Activated T-cell treated with anti-CD3 and anti-CD28 coated beads, Interleukin-2, amount 50 U/mL, for 48 hours (primary cell): ENCODE data around the gene KCNMB1.
A peak's percentile ranks its signal among the peaks of the same experiment; 100 is the strongest.
"Not testable (repeated sequence)": the region's sequence is repeated elsewhere in the genome, so short reads cannot be mapped to it uniquely, and the experiment has no call there.

Source experiments
- DNase-seq, 2 experiments: peaks; one replicate each; pipeline ENCODE4 v3.0.0-alpha.2; 2020

KCNMB1 gene

GRCh38 chr5:170413897-170414296, 24.7 kb upstream of the KCNMB1 start:
- no peak for DNase-seq

- DNase-seq = no peak
Observed at GRCh38 chr5:170411100-170411499, 21.9 kb upstream of the KCNMB1 start.

GRCh38 chr5:170410401-170410800, 21.2 kb upstream of the KCNMB1 start:
- no peak for DNase-seq

GRCh38 chr5:170408877-170409660, 19.9 kb upstream of the KCNMB1 start:
- no peak for DNase-seq

GRCh38 chr5:170408226-170408625, 19.1 kb upstream of the KCNMB1 start:
- DNase-seq = no peak

GRCh38 chr5:170407062-170407461, 17.9 kb upstream of the KCNMB1 start:
- no peak for DNase-seq

- no peak for DNase-seq
Observed at GRCh38 chr5:170405817-170406216, 16.6 kb upstream of the KCNMB1 start.

GRCh38 chr5:170404398-170404797, 15.2 kb upstream of the KCNMB1 start:
- DNase-seq = no peak

- DNase-seq = no peak
Observed at GRCh38 chr5:170403675-170404074, 14.5 kb upstream of the KCNMB1 start.

GRCh38 chr5:170402508-170402907, 13.3 kb upstream of the KCNMB1 start:
- no peak for DNase-seq

- DNase-seq = no peak
Observed at GRCh38 chr5:170397059-170397458, 7.9 kb upstream of the KCNMB1 start.

GRCh38 chr5:170393958-170394357, 4.8 kb upstream of the KCNMB1 start:
- no peak for DNase-seq

GRCh38 chr5:170393235-170393634, 4.1 kb upstream of the KCNMB1 start:
- DNase-seq = peak; percentile 39 to 44

- DNase-seq = no peak
Observed at GRCh38 chr5:170390472-170390871, 1.3 kb upstream of the KCNMB1 start.

GRCh38 chr5:170389550-170389892, 354 bp upstream of the KCNMB1 start:
- DNase-seq = no peak

GRCh38 chr5:170387775-170388639, 1.2 kb downstream of the KCNMB1 start:
- no peak for DNase-seq

- no peak for DNase-seq
Observed at GRCh38 chr5:170386743-170387395, 2.3 kb downstream of the KCNMB1 start.

- no peak for DNase-seq
Observed at GRCh38 chr5:170383227-170383626, 5.9 kb downstream of the KCNMB1 start.

- no peak for DNase-seq
Observed at GRCh38 chr5:170382790-170383189, 6.4 kb downstream of the KCNMB1 start.

- DNase-seq = no peak
Observed at GRCh38 chr5:170380361-170380951, 8.7 kb downstream of the KCNMB1 start.

GRCh38 chr5:170378740-170379139, 10.4 kb downstream of the KCNMB1 start:
- no peak for DNase-seq

- no peak for DNase-seq
Observed at GRCh38 chr5:170377027-170377426, 12.1 kb downstream of the KCNMB1 start.

GRCh38 chr5:170376526-170376925, 12.6 kb downstream of the KCNMB1 start:
- not testable (repeated sequence) for DNase-seq
